Mesenchymal stem cell (in vitro differentiated cells and primary cell): Measurements from ENCODE around the gene OBI1.
A peak's percentile ranks its signal among the peaks of the same experiment; 100 is the strongest.
"Not testable (repeated sequence)": the region's sequence is repeated elsewhere in the genome, so short reads cannot be mapped to it uniquely, and the experiment has no call there.

ENCODE experiments used
- DNase-seq: peaks from one replicate; pipeline ENCODE4 v3.0.0-alpha.2; 2013
- H2AFZ ChIP-seq: one replicate; pipeline ENCODE4 v1.6.1; 2013; ENCODE audit warnings: low read depth, mild to moderate bottlenecking, control low read depth, inconsistent platforms, low read length, moderate library complexity
- H2AK5ac ChIP-seq: 2 replicates; pipeline ENCODE4 v1.6.1; 2013; ENCODE audit warnings: low read length, moderate library complexity, mild to moderate bottlenecking, inconsistent platforms; ENCODE audit not compliant: severe bottlenecking
- H2BK120ac ChIP-seq: one replicate; pipeline ENCODE4 v1.6.1; 2013; ENCODE audit warnings: low read depth, mild to moderate bottlenecking, inconsistent platforms, low read length, moderate library complexity
- H2BK12ac ChIP-seq, 2 experiments: one replicate each; pipeline ENCODE4 v1.6.1; 2013; ENCODE audit warnings: inconsistent platforms in 2 of 2, low read length in 2 of 2, mild to moderate bottlenecking in 2 of 2, moderate library complexity in 2 of 2, control low read depth in 1 of 2
- H2BK15ac ChIP-seq: one replicate; pipeline ENCODE4 v1.6.1; 2013; ENCODE audit warnings: mild to moderate bottlenecking, low read depth, inconsistent platforms; ENCODE audit not compliant: poor library complexity, severe bottlenecking
- H2BK5ac ChIP-seq: 2 replicates; pipeline ENCODE4 v1.6.1; 2013; ENCODE audit warnings: low read depth, mild to moderate bottlenecking, low read length, control low read depth, inconsistent platforms; ENCODE audit not compliant: poor library complexity, severe bottlenecking
- H3K14ac ChIP-seq, 2 experiments: one replicate each; pipeline ENCODE4 v1.6.1; 2013; ENCODE audit warnings: inconsistent platforms in 2 of 2, low read length in 2 of 2, control low read depth in 1 of 2, mild to moderate bottlenecking in 1 of 2, moderate library complexity in 1 of 2
- H3K18ac ChIP-seq, 2 experiments: one replicate each; pipeline ENCODE4 v1.6.1; 2013; ENCODE audit warnings: inconsistent platforms in 2 of 2, low read length in 2 of 2, control low read depth in 1 of 2, low read depth in 1 of 2, mild to moderate bottlenecking in 1 of 2
- H3K23ac ChIP-seq, 2 experiments: one replicate each; pipeline ENCODE4 v1.6.1; 2013; ENCODE audit warnings: inconsistent platforms in 2 of 2, low read length in 2 of 2, mild to moderate bottlenecking in 2 of 2, moderate library complexity in 2 of 2, control low read depth in 1 of 2
- H3K27ac ChIP-seq: 2 replicates; pipeline ENCODE4 v1.5.1; 2013; ENCODE audit warnings: mild to moderate bottlenecking, moderate library complexity, low read length, control low read depth, inconsistent platforms; ENCODE audit not compliant: poor library complexity, severe bottlenecking
- H3K27me3 ChIP-seq, 2 experiments: 2 replicates each; pipeline versions ENCODE4 v1.6.1 to v1.7.0; 2013; ENCODE audit warnings: low read length in 2 of 2, mild to moderate bottlenecking in 2 of 2, moderate library complexity in 2 of 2, control low read depth in 1 of 2, inconsistent platforms in 1 of 2; ENCODE audit not compliant: control insufficient read depth in 1 of 2, insufficient read depth in 1 of 2
- H3K36me3 ChIP-seq, 2 experiments: 2 replicates each; pipeline versions ENCODE4 v1.6.1 to v1.7.0; 2013; ENCODE audit warnings: low read length in 2 of 2, control low read depth in 1 of 2, inconsistent platforms in 1 of 2, low read depth in 1 of 2, mild to moderate bottlenecking in 1 of 2; ENCODE audit not compliant: insufficient read depth in 2 of 2, control insufficient read depth in 1 of 2
- H3K4ac ChIP-seq, 2 experiments: one replicate each; pipeline ENCODE4 v1.6.1; 2013; ENCODE audit warnings: inconsistent platforms in 2 of 2, low read length in 2 of 2, mild to moderate bottlenecking in 2 of 2, moderate library complexity in 2 of 2, control low read depth in 1 of 2, low read depth in 1 of 2
- H3K4me1 ChIP-seq: 2 replicates; pipeline ENCODE4 v1.6.1; 2013; ENCODE audit warnings: low read depth, low read length, control low read depth; ENCODE audit not compliant: control insufficient read depth, insufficient read depth
- H3K4me2 ChIP-seq: 2 replicates; pipeline ENCODE4 v1.6.1; 2013; ENCODE audit warnings: low read length, mild to moderate bottlenecking, inconsistent platforms; ENCODE audit not compliant: poor library complexity, severe bottlenecking
- H3K4me3 ChIP-seq, 2 experiments: 2 replicates each; pipeline versions ENCODE4 v1.5.1 to v1.7.0; 2013; ENCODE audit warnings: low read length in 2 of 2, mild to moderate bottlenecking in 2 of 2, control low read depth in 1 of 2, low read depth in 1 of 2; ENCODE audit not compliant: insufficient read depth in 1 of 2
- H3K79me1 ChIP-seq: replicated peaks from 2 replicates; pipeline ENCODE4 v1.6.1; 2013; ENCODE audit warnings: mild to moderate bottlenecking, control low read depth, low read length, inconsistent platforms; ENCODE audit not compliant: poor library complexity, severe bottlenecking
- H3K9ac ChIP-seq: 2 replicates; pipeline ENCODE4 v1.7.0; 2013; ENCODE audit warnings: mild to moderate bottlenecking, low read length, moderate library complexity
- H3K9me3 ChIP-seq: 2 replicates; pipeline ENCODE4 v1.7.0; 2013; ENCODE audit warnings: mild to moderate bottlenecking, low read length; ENCODE audit not compliant: control insufficient read depth
- H4K8ac ChIP-seq: one replicate; pipeline ENCODE4 v1.6.1; 2013; ENCODE audit warnings: inconsistent platforms, mild to moderate bottlenecking, low read length, moderate library complexity
- H4K91ac ChIP-seq: one replicate; pipeline ENCODE4 v1.6.1; 2013; ENCODE audit warnings: mild to moderate bottlenecking, low read length, inconsistent platforms
- WGBS: methylation state at CpG from one replicate; pipeline ENCODE4 v1.1.7; 2013; ENCODE audit warnings: mixed read lengths; 5-methylcytosine and 5-hydroxymethylcytosine counted together

Gene OBI1

GRCh38 chr13:78649997-78650716 lies 8.8 kb downstream of the OBI1 start:
- no peak overlapping the region for H3K27ac ChIP-seq

GRCh38 chr13:78647109-78647678 lies 11.8 kb downstream of the OBI1 start:
- DNase-seq, result peak; percentile 11
- not testable (repeated sequence) for H3K9me3 ChIP-seq, H3K4ac ChIP-seq, H3K18ac ChIP-seq, H3K36me3 ChIP-seq, H2BK12ac ChIP-seq, H2BK5ac ChIP-seq, H3K27ac ChIP-seq, H3K14ac ChIP-seq, H2BK15ac ChIP-seq, H4K8ac ChIP-seq, H4K91ac ChIP-seq, H2AK5ac ChIP-seq, H2BK120ac ChIP-seq, H3K9ac ChIP-seq, H3K23ac ChIP-seq, H3K27me3 ChIP-seq, H2AFZ ChIP-seq, H3K4me2 ChIP-seq, H3K4me1 ChIP-seq, H3K4me3 ChIP-seq
- WGBS, result 66% methylated on average over 11 of the region's 11 CpGs
- peaks cover 14% of the 10 kb centered on the region for H3K79me1 ChIP-seq

More at GRCh38 chr13:78649997-78650716, 8.8 kb downstream of the OBI1 start:
- no peak overlapping the region for H2BK120ac ChIP-seq
- H2AK5ac ChIP-seq, result no peak overlapping the region
- H2BK5ac ChIP-seq, result no peak overlapping the region
- no peak overlapping the region for H3K4ac ChIP-seq
- WGBS, result 62% methylated on average over 3 of the region's 3 CpGs
- H4K91ac ChIP-seq, result no peak overlapping the region
- H3K4me3 ChIP-seq, result no peak overlapping the region
- H2BK15ac ChIP-seq, result no peak overlapping the region
- H3K4me2 ChIP-seq, result no peak overlapping the region
- H3K18ac ChIP-seq, result no peak overlapping the region
- no peak overlapping the region for H3K9ac ChIP-seq
- H3K23ac ChIP-seq, result no peak overlapping the region
- H3K4me1 ChIP-seq, result no peaks in the 10 kb centered on the region
- H3K79me1 ChIP-seq, result peaks cover 10% of the 10 kb centered on the region
- H2BK12ac ChIP-seq, result no peak overlapping the region
- H3K14ac ChIP-seq, result no peak overlapping the region
- DNase-seq, result no peak
- no peaks in the 10 kb centered on the region for H3K36me3 ChIP-seq
- no peaks in the 10 kb centered on the region for H3K9me3 ChIP-seq
- H3K27me3 ChIP-seq, result no peaks in the 10 kb centered on the region
- no peak overlapping the region for H2AFZ ChIP-seq
- H4K8ac ChIP-seq, result no peak overlapping the region

GRCh38 chr13:78638216-78638615 lies 20.7 kb downstream of the OBI1 start:
- Histone ChIP-seq H2BK12ac (no peak overlapping the region), H3K4me2 (no peak overlapping the region), H3K23ac (no peak overlapping the region), H3K9ac (no peak overlapping the region), H4K91ac (no peak overlapping the region), H3K9me3 (no peaks in the 10 kb centered on the region), H2BK5ac (no peak overlapping the region), H3K18ac (no peak overlapping the region), H2AFZ (no peak overlapping the region), H3K27ac (no peak overlapping the region), H3K36me3 (peaks cover 4 to 71% of the 10 kb centered on the region in 2 experiments), H3K14ac (no peak overlapping the region), H3K4me1 (no peaks in the 10 kb centered on the region), H4K8ac (no peak overlapping the region), H3K79me1 (peaks cover 3% of the 10 kb centered on the region), H3K4me3 (no peak overlapping the region), H2AK5ac (no peak overlapping the region), H2BK120ac (no peak overlapping the region), H2BK15ac (no peak overlapping the region), H3K27me3 (no peaks in the 10 kb centered on the region), H3K4ac (no peak overlapping the region)
- 100% methylated on average over 1 of the region's 4 CpGs for WGBS
- DNase-seq, result no peak

DNA sequence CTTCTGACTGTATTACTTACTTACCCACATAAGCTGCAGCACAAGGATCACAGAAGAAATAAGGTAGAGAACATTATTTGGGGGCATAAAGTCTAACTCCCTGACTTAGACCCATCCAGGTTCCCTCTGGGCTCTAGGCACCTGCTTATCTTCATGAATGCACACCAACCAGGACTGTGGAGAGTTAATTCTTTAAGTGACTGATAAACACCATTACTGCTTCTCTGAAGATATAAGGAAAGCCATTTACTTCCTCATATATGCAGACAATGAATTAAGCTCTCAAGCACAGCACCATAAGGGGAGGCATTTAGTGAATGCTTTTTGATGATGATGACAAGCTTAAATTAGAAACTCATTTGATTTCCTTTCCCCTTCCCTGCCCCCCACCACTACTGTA lies 22.5 kb downstream of the OBI1 start:
- H2AK5ac ChIP-seq, result no peak overlapping the region
- no peak overlapping the region for H3K27ac ChIP-seq
- H3K79me1 ChIP-seq, result peaks cover 7% of the 10 kb centered on the region
- peaks cover 4 to 81% of the 10 kb centered on the region in 2 experiments for H3K36me3 ChIP-seq
- no peak overlapping the region for H2BK12ac ChIP-seq
- H4K8ac ChIP-seq, result no peak overlapping the region
- H2AFZ ChIP-seq, result no peak overlapping the region
- no peak overlapping the region for H2BK15ac ChIP-seq
- no peaks in the 10 kb centered on the region for H3K27me3 ChIP-seq
- no peak overlapping the region for H2BK120ac ChIP-seq
- no peaks in the 10 kb centered on the region for H3K4me1 ChIP-seq
- no peak for DNase-seq
- no peak overlapping the region for H3K18ac ChIP-seq
- no peaks in the 10 kb centered on the region for H3K9me3 ChIP-seq
- H3K4ac ChIP-seq, result no peak overlapping the region
- no peak overlapping the region for H3K23ac ChIP-seq
- no peak overlapping the region for H3K4me2 ChIP-seq
- no peak overlapping the region for H3K14ac ChIP-seq
- no peak overlapping the region for H3K4me3 ChIP-seq
- no peak overlapping the region for H2BK5ac ChIP-seq
- H3K9ac ChIP-seq, result no peak overlapping the region
- H4K91ac ChIP-seq, result no peak overlapping the region
